Activated CD8-positive, alpha-beta memory T cell treated with anti-CD3 and anti-CD28 coated beads, Interleukin-2, amount 50 U/mL, for 1 hour (primary cell): ENCODE measurements around the gene ADD3.

Experiments
- DNase-seq: peaks from one replicate; pipeline ENCODE4 v3.0.0-alpha.2; 2020; ENCODE audit errors: extremely low read depth

The ADD3 gene

DNA sequence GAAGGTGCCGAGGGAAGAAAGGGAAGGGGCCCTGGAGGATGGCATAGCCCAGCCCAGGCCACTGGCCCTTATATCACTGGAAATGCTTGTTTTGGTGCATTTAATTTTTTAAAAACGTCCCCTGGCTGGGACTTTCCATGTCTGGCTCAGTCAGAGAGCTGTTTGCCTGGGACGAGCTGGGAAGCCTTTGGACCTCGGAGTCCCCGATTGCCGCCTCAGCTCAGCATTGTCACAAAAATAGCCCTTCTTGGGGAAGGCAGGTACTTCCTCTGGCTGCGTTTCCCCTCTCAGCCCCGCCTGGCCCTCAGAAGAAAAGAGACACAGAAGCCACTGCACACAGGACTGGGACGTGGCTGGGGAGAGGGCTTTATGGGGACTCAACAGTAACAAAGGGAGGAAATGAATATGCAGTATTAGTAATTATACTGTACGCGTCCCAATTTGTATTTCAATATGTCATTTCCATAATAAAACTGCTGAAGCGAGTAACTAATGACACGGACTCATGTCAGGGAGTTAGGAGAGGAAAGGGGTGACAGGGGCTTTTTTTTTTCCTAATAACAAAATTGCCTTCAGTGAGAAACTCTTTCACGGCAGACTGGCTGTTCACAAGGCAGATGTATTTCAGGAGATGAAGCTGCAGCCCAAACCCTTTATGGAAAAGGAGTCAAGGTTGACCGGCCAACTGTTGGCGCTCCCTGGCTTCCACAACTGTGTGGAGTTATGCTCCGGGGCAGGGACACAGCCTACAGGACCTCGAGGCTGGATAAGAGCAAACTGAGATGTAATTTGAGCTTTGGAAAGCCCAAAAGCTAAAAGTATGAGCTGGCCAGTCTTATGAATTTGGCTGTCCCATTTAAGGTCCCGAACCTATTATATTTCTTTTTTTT is 168.6 kb downstream of the ADD3 start:
- no peak for DNase-seq

DNA sequence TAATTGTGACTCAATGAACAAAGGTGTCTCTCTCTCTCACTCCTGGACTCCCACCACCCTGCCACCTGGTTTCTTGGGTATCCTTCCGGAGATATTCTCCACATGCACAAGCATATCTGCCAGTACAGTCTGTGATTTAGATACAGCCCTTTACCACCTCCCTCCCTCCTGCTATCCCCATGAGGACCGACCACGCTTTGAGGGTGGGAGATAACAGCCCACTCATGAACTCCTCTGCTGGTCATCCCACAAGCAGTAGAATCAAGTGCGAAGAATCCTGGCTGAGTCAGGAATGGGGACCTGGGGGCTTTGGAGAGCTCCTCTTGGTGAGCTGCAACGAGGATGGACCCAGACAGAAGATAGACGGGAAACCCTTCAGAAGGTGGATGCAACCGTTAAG is 171.4 kb downstream of the ADD3 start:
- DNase-seq: no peak

GRCh38 chr10:110181451-110181850 is 173.7 kb downstream of the ADD3 start:
- DNase-seq: no peak

GRCh38 chr10:110181911-110182310 is 174.1 kb downstream of the ADD3 start:
- no peak for DNase-seq

DNA sequence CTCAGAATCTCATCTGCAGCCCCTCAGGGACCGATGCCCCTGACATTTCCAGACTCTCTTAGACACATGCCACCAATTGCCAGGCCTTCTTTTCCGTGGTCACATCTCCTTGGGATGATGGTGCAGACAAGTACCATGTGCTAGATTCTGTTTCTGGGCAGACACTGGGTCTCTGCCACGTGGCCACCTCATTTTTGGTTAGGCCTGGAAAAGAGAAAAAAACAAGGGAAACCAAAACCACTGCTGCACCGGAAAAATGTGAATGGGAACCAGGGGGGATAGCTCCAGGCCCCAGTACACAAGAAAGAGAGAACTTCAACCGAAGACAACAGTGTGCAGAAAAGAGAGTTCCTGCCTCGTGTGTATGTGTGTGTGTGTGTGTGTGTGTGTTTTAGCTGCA is 176.6 kb downstream of the ADD3 start:
- no peak for DNase-seq
